Measurements from ENCODE around the gene IQGAP2. TPM values are rescaled to one million over a fixed set of nuclear protein-coding genes. Genes with fewer than 3 reads are reported as not detected.
A peak's percentile ranks its signal among the peaks of the same experiment; 100 is the strongest.

IQGAP2 gene
- total and polyA plus RNA-seq, 2 donors from 2014 or later: 23.2 to 35.8 TPM

- Histone ChIP-seq H3K27ac (ENCODE audit: low read depth in 2 of 2, low read length in 2 of 2) (peak overlapping the region in 1 of 2 donors; percentile 7), H3K27me3 (ENCODE audit: control insufficient read depth, insufficient read depth, low read length) (no peaks in the 10 kb centered on the region), H3K9ac (ENCODE audit: low read length in 3 of 3) (no peak overlapping the region), H3K9me3 (ENCODE audit: control insufficient read depth in 2 of 3, insufficient read depth in 1 of 3, low read length in 3 of 3) (no peaks in the 10 kb centered on the region), H3K4me1 (ENCODE audit: control insufficient read depth in 2 of 3, insufficient read depth in 2 of 3, low read depth in 1 of 3, low read length in 3 of 3) (peaks cover 0 to 11% (median 5%) of the 10 kb centered on the region in 3 donors), H3K4me3 (ENCODE audit: low read length in 3 of 3) (no peak overlapping the region), H3K36me3 (ENCODE audit: control insufficient read depth in 2 of 3, insufficient read depth in 3 of 3, low read length in 3 of 3) (no peaks in the 10 kb centered on the region)
- TF ChIP-seq, protein P1, sequence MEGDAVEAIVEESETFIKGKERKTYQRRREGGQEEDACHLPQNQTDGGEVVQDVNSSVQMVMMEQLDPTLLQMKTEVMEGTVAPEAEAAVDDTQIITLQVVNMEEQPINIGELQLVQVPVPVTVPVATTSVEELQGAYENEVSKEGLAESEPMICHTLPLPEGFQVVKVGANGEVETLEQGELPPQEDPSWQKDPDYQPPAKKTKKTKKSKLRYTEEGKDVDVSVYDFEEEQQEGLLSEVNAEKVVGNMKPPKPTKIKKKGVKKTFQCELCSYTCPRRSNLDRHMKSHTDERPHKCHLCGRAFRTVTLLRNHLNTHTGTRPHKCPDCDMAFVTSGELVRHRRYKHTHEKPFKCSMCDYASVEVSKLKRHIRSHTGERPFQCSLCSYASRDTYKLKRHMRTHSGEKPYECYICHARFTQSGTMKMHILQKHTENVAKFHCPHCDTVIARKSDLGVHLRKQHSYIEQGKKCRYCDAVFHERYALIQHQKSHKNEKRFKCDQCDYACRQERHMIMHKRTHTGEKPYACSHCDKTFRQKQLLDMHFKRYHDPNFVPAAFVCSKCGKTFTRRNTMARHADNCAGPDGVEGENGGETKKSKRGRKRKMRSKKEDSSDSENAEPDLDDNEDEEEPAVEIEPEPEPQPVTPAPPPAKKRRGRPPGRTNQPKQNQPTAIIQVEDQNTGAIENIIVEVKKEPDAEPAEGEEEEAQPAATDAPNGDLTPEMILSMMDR (IDR thresholded peaks at IDR 0.05; ENCODE audit: borderline replicate concordance, extremely low read depth, insufficient read depth): no peak
- DNase-seq: no peak
- no peak for FAIRE-seq
- intact Hi-C loops (cut with DNase I): no loop called here
Measured at GRCh38 chr5:76684756-76685519, 281.9 kb downstream of the IQGAP2 start.

- intact Hi-C loops (cut with DNase I): no loop called here
- FAIRE-seq: no peak
- TF ChIP-seq, protein P1 (IDR thresholded peaks at IDR 0.05; ENCODE audit: borderline replicate concordance, extremely low read depth, insufficient read depth): no peak
Measured at GRCh38 chr5:76685704-76686103, 282.6 kb downstream of the IQGAP2 start.

GRCh38 chr5:76688212-76688611 is 285.1 kb downstream of the IQGAP2 start:
- no peaks in the 10 kb centered on the region for H3K27me3 ChIP-seq (ENCODE audit: control insufficient read depth, insufficient read depth, low read length)
- no peaks in the 10 kb centered on the region for H3K9me3 ChIP-seq (ENCODE audit: control insufficient read depth in 2 of 3, insufficient read depth in 1 of 3, low read length in 3 of 3)
- intact Hi-C loops (cut with DNase I): no loop called here
- no peak for FAIRE-seq
- H3K4me1 ChIP-seq (ENCODE audit: control insufficient read depth in 2 of 3, insufficient read depth in 2 of 3, low read depth in 1 of 3, low read length in 3 of 3): peaks cover 10 to 14% (median 11%) of the 10 kb centered on the region in 3 donors
- H3K36me3 ChIP-seq (ENCODE audit: control insufficient read depth in 2 of 3, insufficient read depth in 3 of 3, low read length in 3 of 3): no peaks in the 10 kb centered on the region
- no peak overlapping the region for H3K4me3 ChIP-seq (ENCODE audit: low read length in 3 of 3)
- H3K27ac ChIP-seq (ENCODE audit: low read depth in 2 of 2, low read length in 2 of 2): no peak overlapping the region
- H3K9ac ChIP-seq (ENCODE audit: low read length in 3 of 3): no peak overlapping the region
- no peak for DNase-seq
- TF ChIP-seq, protein P1 (IDR thresholded peaks at IDR 0.05; ENCODE audit: borderline replicate concordance, extremely low read depth, insufficient read depth): no peak

More at GRCh38 chr5:76685704-76686103, 282.6 kb downstream of the IQGAP2 start:
- H3K9ac ChIP-seq (ENCODE audit: low read length in 3 of 3): no peak overlapping the region
- no peaks in the 10 kb centered on the region for H3K36me3 ChIP-seq (ENCODE audit: control insufficient read depth in 2 of 3, insufficient read depth in 3 of 3, low read length in 3 of 3)
- no peaks in the 10 kb centered on the region for H3K9me3 ChIP-seq (ENCODE audit: control insufficient read depth in 2 of 3, insufficient read depth in 1 of 3, low read length in 3 of 3)
- DNase-seq: no peak
- no peak overlapping the region for H3K27ac ChIP-seq (ENCODE audit: low read depth in 2 of 2, low read length in 2 of 2)
- H3K4me1 ChIP-seq (ENCODE audit: control insufficient read depth in 2 of 3, insufficient read depth in 2 of 3, low read depth in 1 of 3, low read length in 3 of 3): peaks cover under 1 to 11% (median 6%) of the 10 kb centered on the region in 3 donors
- H3K27me3 ChIP-seq (ENCODE audit: control insufficient read depth, insufficient read depth, low read length): no peaks in the 10 kb centered on the region
- no peak overlapping the region for H3K4me3 ChIP-seq (ENCODE audit: low read length in 3 of 3)

Data from kidney (tissue), 14 donors.